B cell (primary cell): Measurements from ENCODE around the gene ST6GALNAC3.

Source experiments
- EZH2 ChIP-seq: IDR thresholded peaks from 2 replicates; pipeline ENCODE4 v1.6.1; 2012; ENCODE audit warnings: borderline replicate concordance, low read depth, mild to moderate bottlenecking, moderate library complexity, low read length; ENCODE audit not compliant: insufficient read depth, poor library complexity, severe bottlenecking
- TF ChIP-seq, protein P1 (sequence below): fragments of 200-600 bp; IDR thresholded peaks from one replicate; pipeline ENCODE4 v1.8.0; 2022; ENCODE audit warnings: antibody characterized with exemption, mild to moderate bottlenecking

DNA sequence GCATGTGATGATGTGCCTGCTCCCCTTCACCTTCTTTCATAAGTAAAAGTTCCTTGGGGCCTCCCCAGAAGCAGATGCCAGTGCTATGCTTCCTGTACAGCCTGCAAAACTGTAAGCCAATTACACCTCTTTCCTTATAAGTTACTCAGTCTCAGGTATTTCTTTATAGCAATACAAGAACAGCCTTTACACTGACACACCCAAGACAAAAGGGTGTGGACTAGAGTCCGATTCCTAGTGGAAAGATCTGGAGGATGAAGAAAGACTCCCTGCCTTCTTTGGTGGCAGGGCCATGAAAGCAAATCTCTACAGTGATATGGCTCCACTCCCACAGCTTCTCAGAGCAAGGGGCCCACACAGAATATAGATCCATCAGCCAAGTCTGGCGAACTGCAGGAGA lies 583.1 kb downstream of the ST6GALNAC3 start:
- no peak for TF ChIP-seq EZH2
- TF ChIP-seq, protein P1, sequence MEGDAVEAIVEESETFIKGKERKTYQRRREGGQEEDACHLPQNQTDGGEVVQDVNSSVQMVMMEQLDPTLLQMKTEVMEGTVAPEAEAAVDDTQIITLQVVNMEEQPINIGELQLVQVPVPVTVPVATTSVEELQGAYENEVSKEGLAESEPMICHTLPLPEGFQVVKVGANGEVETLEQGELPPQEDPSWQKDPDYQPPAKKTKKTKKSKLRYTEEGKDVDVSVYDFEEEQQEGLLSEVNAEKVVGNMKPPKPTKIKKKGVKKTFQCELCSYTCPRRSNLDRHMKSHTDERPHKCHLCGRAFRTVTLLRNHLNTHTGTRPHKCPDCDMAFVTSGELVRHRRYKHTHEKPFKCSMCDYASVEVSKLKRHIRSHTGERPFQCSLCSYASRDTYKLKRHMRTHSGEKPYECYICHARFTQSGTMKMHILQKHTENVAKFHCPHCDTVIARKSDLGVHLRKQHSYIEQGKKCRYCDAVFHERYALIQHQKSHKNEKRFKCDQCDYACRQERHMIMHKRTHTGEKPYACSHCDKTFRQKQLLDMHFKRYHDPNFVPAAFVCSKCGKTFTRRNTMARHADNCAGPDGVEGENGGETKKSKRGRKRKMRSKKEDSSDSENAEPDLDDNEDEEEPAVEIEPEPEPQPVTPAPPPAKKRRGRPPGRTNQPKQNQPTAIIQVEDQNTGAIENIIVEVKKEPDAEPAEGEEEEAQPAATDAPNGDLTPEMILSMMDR, result no peak
